GM18909 (cell line): Measurements from ENCODE around the gene KRT71.

Experiments used
- ATAC-seq: cut with Tn5 transposase; IDR thresholded peaks from one replicate; pipeline ENCODE4 v1.9.1; 2021; ENCODE audit warnings: mild to moderate bottlenecking; ENCODE audit not compliant: unreplicated experiment, poor library complexity

Gene KRT71

GRCh38 chr12:52541709-52542108 is 11.2 kb downstream of the KRT71 start:
- ATAC-seq, result no peak

GRCh38 chr12:52540531-52540930 is 12.4 kb downstream of the KRT71 start:
- ATAC-seq, result no peak

DNA sequence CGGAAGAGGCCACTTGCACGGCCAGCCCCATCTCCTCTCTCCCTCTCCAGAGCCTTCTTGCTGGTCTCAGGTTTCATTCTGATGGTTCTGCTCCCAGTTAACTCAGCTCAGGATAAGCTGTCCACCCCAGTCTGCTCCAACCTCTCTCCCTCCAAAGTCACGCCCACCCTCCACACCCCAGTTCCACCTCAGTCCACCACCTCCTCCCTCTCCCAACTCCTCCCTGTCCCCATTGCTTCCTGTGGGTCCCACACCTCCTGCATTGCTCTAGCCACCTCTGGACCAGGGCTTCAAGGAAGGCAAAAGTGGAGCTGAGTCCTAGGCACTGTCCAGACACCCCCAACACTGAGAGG is 13.1 kb downstream of the KRT71 start:
- no peak for ATAC-seq

GRCh38 chr12:52539083-52539820 is 13.7 kb downstream of the KRT71 start:
- ATAC-seq, result no peak

GRCh38 chr12:52537101-52537500 is 15.8 kb downstream of the KRT71 start:
- no peak for ATAC-seq

GRCh38 chr12:52535574-52535973 is 17.4 kb downstream of the KRT71 start:
- no peak for ATAC-seq

DNA sequence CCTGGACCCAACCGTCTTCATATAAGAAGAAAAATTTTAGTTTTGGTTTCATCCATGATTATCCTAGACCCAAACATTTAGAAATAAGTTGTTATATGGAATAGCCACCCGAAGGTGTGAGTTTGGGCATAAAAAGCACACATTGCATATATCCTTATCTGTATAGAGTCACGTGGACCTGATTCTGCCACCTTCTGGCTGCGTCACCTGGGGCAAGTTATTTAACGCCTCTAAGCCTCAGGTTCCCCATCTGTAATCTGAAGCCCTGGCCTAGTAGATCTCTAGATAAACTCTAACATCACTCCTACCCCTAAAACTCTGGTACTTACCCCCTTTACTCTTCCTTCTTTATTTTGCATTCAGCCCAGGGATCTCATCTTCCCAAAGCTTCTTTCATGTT is 18.5 kb downstream of the KRT71 start:
- no peak for ATAC-seq

DNA sequence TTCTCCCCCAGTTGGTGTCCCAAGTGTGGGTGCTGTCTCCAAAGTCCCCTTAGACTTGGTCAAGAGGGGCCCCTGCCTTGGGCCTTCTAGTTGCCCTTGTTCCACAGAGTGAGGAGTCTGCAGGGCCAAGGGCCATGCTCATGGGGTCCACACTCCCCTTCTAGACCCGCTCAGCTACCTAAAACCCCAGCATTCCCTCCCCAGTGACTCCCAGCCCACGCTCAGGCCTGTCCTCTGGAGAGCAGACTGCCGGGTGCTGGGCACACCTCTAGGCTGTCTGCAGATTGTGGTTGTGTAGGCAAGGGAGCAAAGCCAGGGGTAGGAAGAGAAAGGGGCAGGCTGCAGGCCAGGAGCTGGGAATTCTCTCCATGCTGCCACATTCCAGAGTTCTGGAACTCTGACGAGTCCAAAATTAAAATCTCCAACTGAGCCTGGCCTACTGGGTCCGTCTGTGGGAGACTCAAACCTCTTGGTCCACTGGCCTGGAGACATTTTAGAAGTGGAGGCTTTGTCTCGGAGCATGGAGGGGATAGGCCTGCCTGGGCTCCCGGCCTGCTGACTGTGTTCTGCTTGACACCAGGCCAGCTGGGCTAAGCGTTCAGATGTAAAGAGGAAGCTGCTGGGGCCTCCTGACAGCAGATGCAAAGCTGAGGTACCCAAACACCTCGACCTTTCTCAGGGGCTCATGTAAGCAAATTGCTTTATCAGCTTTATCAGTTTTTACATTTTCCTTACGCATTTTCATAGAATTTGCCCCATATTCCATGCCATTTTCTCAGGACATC is 19.1 kb downstream of the KRT71 start:
- ATAC-seq, result no peak

- ATAC-seq, result no peak
Measured at GRCh38 chr12:52532636-52533035, 20.3 kb downstream of the KRT71 start.

GRCh38 chr12:52531566-52532300 is 21.2 kb downstream of the KRT71 start:
- ATAC-seq, result no peak

DNA sequence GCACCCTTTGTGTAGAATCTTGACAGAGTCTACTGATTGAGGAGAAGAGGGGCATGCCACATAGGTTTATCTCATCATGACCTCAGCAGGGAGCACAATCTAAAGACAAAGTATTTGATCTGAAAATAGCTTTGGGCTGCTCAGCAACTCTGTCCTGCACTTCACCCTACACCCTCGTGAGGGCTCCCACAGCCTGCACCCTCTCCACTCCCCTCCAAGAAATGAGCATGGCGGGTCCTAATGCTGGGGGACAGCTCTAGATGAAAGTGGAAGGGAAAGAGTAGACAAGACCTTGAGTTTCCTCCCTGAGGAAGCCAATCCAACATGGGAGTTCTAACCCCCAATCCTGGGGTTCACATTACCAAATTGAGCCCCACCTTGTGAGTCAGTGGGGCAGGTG is 22.0 kb downstream of the KRT71 start:
- ATAC-seq, result no peak

DNA sequence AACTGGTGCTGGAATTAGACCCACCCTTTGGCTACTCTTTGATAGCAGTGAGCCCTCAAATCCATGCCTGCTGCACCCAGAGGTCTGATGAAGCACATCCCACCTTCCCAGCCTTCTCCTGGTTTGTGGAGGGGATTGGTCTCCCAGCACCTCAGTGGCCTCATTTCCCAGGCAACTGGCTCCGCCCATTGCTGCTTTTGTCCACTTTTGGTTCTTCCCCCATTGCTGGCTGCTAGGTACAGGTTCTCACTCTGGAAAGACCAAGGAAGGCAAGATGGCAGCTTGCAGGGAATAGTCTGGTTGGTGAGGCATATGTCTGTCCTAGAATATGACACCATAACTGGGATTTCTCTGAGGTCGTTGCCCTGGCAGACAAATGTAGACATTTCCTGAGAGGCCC is 22.6 kb downstream of the KRT71 start:
- no peak for ATAC-seq

DNA sequence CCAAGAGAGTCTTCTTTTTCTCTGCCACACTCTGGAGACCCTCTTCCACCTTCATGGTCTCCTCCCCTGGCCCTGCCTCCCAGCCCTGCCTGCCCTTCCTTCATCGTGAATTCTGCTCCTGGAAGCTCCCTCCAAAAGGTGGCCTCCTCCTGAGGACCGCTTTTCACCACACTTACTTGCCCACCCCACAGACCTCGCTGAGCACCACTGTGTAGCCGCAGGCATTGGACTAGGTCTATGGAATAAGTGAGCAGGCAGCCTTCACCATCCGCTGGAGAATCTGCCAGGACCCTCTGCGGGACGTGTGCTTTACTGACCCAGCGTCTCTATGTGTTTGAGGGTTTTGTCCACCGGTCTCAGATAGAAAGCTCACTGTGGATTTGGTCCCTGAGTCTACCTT is 23.1 kb downstream of the KRT71 start:
- ATAC-seq, result no peak

- ATAC-seq, result no peak
Measured at GRCh38 chr12:52529417-52529816, 23.5 kb downstream of the KRT71 start.

DNA sequence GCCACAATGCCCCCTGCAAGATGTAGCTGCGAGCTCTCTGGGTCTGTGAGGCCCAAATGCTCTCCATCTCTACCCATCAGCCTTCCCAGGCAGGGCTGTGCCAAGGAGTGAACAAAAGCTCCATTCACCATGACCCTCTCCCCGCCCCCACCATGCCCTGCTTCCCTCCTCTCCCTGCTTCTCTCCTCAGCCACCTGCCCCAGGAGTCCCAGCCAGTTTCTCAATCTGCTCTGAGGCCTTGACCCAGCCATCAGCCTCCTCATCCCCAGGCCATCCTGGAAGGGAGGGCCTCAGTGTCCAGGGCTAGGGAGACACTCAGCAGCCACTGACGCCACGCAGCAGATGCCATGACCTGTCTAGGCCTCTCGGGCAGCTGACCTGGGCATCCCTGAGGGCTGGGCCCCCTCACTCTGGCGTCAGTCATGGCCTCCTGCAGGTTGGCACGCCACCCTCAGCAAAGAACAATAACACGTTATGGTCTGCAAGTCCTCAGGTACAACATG is 24.3 kb downstream of the KRT71 start:
- ATAC-seq, result no peak

GRCh38 chr12:52527121-52527800 is 25.7 kb downstream of the KRT71 start:
- no peak for ATAC-seq

GRCh38 chr12:52526511-52526951 is 26.4 kb downstream of the KRT71 start:
- ATAC-seq, result no peak

DNA sequence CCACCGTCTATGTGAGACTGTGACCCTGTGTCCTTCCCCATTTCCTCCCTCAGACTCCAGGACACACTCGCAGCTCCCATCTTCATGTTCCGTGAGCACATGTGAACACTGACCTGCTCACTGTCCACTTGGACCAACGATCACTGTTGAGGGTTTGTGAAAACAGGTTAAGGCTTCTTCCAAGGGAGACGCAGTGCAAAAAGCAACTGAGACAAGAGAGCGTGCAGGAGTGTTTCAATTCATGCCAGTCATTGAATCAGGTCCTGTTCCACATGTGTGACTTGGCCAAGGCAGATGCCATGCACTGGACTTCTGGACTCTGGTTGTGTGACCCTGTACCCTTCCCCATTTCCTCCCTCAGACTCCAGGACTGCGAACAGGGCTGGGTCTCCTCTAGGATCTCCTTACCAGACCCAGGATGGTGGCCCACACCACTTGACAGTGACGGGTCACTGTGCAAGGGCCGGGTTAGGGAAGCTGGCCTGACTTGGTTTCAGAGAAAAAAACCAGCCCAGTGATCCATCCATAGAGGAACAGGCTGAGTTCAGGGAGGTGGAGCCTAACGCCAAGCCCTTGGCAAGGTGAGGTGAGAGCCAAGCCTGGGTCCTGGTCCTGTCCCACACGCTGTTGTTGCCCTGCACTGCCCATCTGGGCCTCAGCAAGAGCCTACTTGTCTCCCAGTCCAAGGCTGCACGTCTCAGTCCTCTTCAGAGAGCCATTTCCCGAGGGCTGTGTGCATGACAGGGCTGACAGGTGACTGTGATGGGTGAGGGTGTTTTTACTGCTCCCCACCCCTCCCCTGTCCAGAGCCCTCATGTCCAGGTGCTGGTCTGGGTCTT is 27.1 kb downstream of the KRT71 start:
- ATAC-seq, result no peak

DNA sequence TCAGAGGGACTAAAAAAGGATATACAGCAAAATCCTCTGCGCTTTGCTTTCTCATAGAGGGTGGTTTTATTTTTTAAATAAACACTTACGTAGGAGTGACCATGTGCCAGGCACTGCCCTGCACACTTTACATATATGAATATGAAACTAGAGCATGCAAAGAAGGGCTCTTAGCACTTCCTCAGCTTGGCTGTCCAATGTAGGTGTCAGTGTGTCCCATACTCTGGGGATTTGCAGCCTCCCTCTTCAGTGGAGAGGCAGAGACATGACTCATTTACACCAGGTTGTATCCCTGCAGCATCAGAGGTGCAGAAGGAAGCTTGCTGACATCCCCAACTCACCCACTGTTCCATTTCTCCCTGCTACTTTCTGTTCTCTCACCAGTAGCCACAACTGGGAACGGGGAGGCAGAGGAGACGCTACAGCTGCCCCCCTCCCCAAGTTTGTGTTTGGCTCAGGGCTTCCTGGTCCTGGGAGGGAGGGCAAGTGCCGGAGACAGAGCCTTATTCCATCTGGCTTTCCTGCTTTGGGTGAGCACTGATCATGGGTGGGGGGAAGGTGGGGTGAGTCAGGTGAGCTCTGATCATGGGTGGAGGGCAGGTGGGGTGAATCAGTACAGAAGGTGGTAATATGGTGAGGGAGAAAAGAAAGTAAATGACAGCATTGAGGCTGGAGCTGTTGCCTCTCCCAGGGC is 27.9 kb downstream of the KRT71 start:
- no peak for ATAC-seq
